Astrocyte (in vitro differentiated cells and primary cell): ENCODE results near the gene AKAP13. TPM values are rescaled to one million over a fixed set of nuclear protein-coding genes. Genes with fewer than 3 reads are reported as not detected.

Experiments used
- DNase-seq: peaks from one replicate; pipeline ENCODE4 v3.0.0-alpha.2; 2010; ENCODE audit warnings: low read depth
- FAIRE-seq: peaks from 2 replicates; lab custom pipeline; 2011; peaks lifted over from hg19 to GRCh38; lab: Jason Lieb, UNC
- H2AFZ ChIP-seq: 2 replicates; pipeline ENCODE4 v1.6.0; 2012; ENCODE audit warnings: low read depth, low read length, inconsistent platforms
- H3K27ac ChIP-seq: 2 replicates; pipeline ENCODE4 v1.5.1; 2011; ENCODE audit warnings: low read depth, low read length, inconsistent platforms
- H3K27me3 ChIP-seq: 2 replicates; pipeline ENCODE4 v1.6.0; 2011; ENCODE audit warnings: low read length, inconsistent platforms; ENCODE audit not compliant: insufficient read depth
- H3K36me3 ChIP-seq: 2 replicates; pipeline ENCODE4 v1.5.1; 2011; ENCODE audit warnings: low read length, inconsistent platforms; ENCODE audit not compliant: insufficient read depth
- H3K4me1 ChIP-seq: 2 replicates; pipeline ENCODE4 v1.5.1; 2011; ENCODE audit warnings: low read length, inconsistent platforms; ENCODE audit not compliant: insufficient read depth
- H3K4me2 ChIP-seq: 2 replicates; pipeline ENCODE4 v1.6.0; 2012; ENCODE audit warnings: low read length, inconsistent platforms
- H3K4me3 ChIP-seq: 2 replicates; pipeline ENCODE4 v1.5.1; 2011; ENCODE audit warnings: low read depth, mild to moderate bottlenecking, low read length, inconsistent platforms; ENCODE audit not compliant: insufficient read depth
- H3K79me2 ChIP-seq: 2 replicates; pipeline ENCODE4 v1.6.0; 2012; ENCODE audit warnings: mild to moderate bottlenecking, low read length, inconsistent platforms; ENCODE audit not compliant: insufficient read depth
- H3K9ac ChIP-seq: 2 replicates; pipeline ENCODE4 v1.6.0; 2012; ENCODE audit warnings: mild to moderate bottlenecking, low read length, inconsistent platforms
- H3K9me3 ChIP-seq: 2 replicates; pipeline ENCODE4 v1.5.1; 2012; ENCODE audit warnings: low read depth, mild to moderate bottlenecking, low read length, inconsistent platforms; ENCODE audit not compliant: insufficient read depth
- H4K20me1 ChIP-seq: 2 replicates; pipeline ENCODE4 v1.6.0; 2012; ENCODE audit warnings: low read length, inconsistent platforms; ENCODE audit not compliant: insufficient read depth
- H3K27ac Mint-ChIP-seq: one replicate; pipeline ENCODE4 v1.8.0; 2021; ENCODE audit warnings: mild to moderate bottlenecking, mixed read lengths; ENCODE audit not compliant: unreplicated experiment
- H3K27me3 Mint-ChIP-seq: one replicate; pipeline ENCODE4 v1.8.0; 2021; ENCODE audit warnings: low read depth, mixed read lengths; ENCODE audit not compliant: unreplicated experiment
- H3K36me3 Mint-ChIP-seq: one replicate; pipeline ENCODE4 v1.8.0; 2021; ENCODE audit warnings: low read depth, mixed read lengths; ENCODE audit not compliant: unreplicated experiment
- H3K4me1 Mint-ChIP-seq: one replicate; pipeline ENCODE4 v1.8.0; 2021; ENCODE audit warnings: low read depth, mixed read lengths; ENCODE audit not compliant: unreplicated experiment
- H3K4me3 Mint-ChIP-seq: one replicate; pipeline ENCODE4 v1.8.0; 2021; ENCODE audit warnings: mild to moderate bottlenecking, moderate library complexity, mixed read lengths; ENCODE audit not compliant: unreplicated experiment
- H3K9me3 Mint-ChIP-seq: one replicate; pipeline ENCODE4 v1.8.0; 2021; ENCODE audit warnings: mild to moderate bottlenecking, mixed read lengths; ENCODE audit not compliant: unreplicated experiment
- EZH2 ChIP-seq: IDR thresholded peaks from 2 replicates; pipeline ENCODE4 v1.6.1; 2012; ENCODE audit warnings: mild to moderate bottlenecking, low read length, inconsistent platforms; ENCODE audit not compliant: insufficient read depth
- total RNA-seq: library from RNA; stranded (reverse); gene quantifications from 2 replicates; pipeline ENCODE4 v1.2.1, GENCODE V29; 2021
- TF ChIP-seq, protein P1 (sequence below): IDR thresholded peaks from 2 replicates; pipeline ENCODE4 v1.5.1; 2011; ENCODE audit warnings: low read depth, mild to moderate bottlenecking, inconsistent platforms, low read length, moderate library complexity; ENCODE audit not compliant: insufficient read depth

AKAP13 gene
- total RNA-seq, 1 donor from 2014 or later: 98.2 TPM

DNA sequence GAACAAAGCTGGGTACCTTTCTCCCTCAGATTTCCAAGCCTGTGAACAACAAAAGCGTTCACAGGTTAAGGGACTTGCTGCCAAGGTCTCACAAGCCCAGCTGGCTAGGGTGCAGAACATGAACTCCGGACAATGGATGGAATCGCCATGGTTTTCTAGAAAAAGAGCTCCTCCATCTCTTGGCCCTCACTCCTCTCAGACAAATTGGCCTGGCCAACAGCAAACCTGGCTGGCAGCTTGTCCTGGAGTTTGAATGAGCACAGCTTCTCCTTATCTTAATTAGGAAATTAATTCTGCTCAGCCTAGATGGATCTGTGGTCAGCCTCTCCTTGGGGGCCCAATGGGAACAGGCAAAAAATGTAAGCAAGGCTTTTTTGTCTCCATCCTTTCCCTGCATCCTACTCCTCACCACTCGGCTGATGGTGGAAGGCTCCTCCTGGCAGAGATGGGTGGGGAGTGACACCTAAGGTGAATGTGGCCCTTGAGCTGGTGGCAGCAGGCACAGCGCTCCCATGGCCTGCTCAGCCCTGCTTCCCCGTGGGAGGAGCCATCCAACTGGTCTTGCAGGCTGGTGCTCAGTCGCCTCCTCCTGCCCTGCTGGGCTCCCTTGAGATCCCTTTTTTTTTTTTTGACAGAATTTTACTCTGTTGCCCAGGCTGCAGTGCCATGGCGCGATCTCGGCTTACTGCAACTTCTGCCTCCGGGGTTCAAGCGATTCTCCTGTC, 408.5 kb downstream of the AKAP13 start:
- H3K4me1 Mint-ChIP-seq: peaks cover 32% of the 10 kb centered on the region
- peaks cover 6% of the 10 kb centered on the region for H3K36me3 Mint-ChIP-seq
- H3K4me3 ChIP-seq: no peak overlapping the region
- no peaks in the 10 kb centered on the region for H3K9me3 Mint-ChIP-seq
- peaks cover 78% of the 10 kb centered on the region for H3K79me2 ChIP-seq
- no peak overlapping the region for H3K27ac ChIP-seq
- no peak for DNase-seq
- TF ChIP-seq, protein P1, sequence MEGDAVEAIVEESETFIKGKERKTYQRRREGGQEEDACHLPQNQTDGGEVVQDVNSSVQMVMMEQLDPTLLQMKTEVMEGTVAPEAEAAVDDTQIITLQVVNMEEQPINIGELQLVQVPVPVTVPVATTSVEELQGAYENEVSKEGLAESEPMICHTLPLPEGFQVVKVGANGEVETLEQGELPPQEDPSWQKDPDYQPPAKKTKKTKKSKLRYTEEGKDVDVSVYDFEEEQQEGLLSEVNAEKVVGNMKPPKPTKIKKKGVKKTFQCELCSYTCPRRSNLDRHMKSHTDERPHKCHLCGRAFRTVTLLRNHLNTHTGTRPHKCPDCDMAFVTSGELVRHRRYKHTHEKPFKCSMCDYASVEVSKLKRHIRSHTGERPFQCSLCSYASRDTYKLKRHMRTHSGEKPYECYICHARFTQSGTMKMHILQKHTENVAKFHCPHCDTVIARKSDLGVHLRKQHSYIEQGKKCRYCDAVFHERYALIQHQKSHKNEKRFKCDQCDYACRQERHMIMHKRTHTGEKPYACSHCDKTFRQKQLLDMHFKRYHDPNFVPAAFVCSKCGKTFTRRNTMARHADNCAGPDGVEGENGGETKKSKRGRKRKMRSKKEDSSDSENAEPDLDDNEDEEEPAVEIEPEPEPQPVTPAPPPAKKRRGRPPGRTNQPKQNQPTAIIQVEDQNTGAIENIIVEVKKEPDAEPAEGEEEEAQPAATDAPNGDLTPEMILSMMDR: no peak
- TF ChIP-seq EZH2: no peak
- H3K9me3 ChIP-seq: no peaks in the 10 kb centered on the region
- H3K27ac Mint-ChIP-seq: no peak overlapping the region
- H3K27me3 Mint-ChIP-seq: no peaks in the 10 kb centered on the region
- no peaks in the 10 kb centered on the region for H3K27me3 ChIP-seq
- peaks cover 57% of the 10 kb centered on the region for H4K20me1 ChIP-seq
- no peak overlapping the region for H3K4me2 ChIP-seq
- H3K4me1 ChIP-seq: peaks cover 36% of the 10 kb centered on the region
- no peak overlapping the region for H3K9ac ChIP-seq
- peak overlapping the region; percentile 40 for H3K4me3 Mint-ChIP-seq
- no peak overlapping the region for H2AFZ ChIP-seq
- no peak for FAIRE-seq
- H3K36me3 ChIP-seq: no peaks in the 10 kb centered on the region

DNA sequence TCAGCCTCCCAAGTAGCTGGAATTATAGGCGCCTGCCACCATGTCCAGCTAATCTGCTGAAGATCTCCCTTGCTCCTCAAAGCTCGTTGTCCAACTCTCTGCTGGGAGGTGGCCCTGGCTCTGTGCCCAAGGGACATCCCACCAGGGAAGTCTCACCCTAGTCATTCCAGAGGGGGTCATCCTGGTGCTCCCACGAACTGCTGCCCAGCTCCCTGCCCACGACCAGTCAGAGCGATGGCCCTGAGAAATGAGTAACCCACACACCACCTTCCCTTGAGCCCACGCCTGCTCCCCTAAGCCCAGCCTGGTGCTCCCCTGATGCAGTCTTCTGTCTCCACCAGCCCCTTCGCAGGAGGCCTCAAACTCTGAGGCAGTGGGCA, 409.1 kb downstream of the AKAP13 start:
- peaks cover 77% of the 10 kb centered on the region for H3K79me2 ChIP-seq
- no peak overlapping the region for H3K27ac Mint-ChIP-seq
- DNase-seq: no peak

More for the DNA sequence above, 409.1 kb downstream of the AKAP13 start:
- H3K27ac ChIP-seq: no peak overlapping the region
- Mint-ChIP-seq H3K9me3 (no peaks in the 10 kb centered on the region), H3K36me3 (peaks cover 6% of the 10 kb centered on the region), H3K27me3 (no peaks in the 10 kb centered on the region), H3K4me1 (peaks cover 32% of the 10 kb centered on the region), H3K4me3 (no peak overlapping the region)
- no peak overlapping the region for H3K4me3 ChIP-seq
- no peaks in the 10 kb centered on the region for H3K36me3 ChIP-seq
- no peaks in the 10 kb centered on the region for H3K9me3 ChIP-seq
- no peak overlapping the region for H2AFZ ChIP-seq
- no peaks in the 10 kb centered on the region for H3K27me3 ChIP-seq
- no peak overlapping the region for H3K9ac ChIP-seq
- no peak for FAIRE-seq
- H4K20me1 ChIP-seq: peaks cover 58% of the 10 kb centered on the region
- TF ChIP-seq, protein P1: no peak
- TF ChIP-seq EZH2: no peak
- peaks cover 36% of the 10 kb centered on the region for H3K4me1 ChIP-seq
- no peak overlapping the region for H3K4me2 ChIP-seq
